ENCODE results near the gene NUMBL.

Gene NUMBL

GRCh38 chr19:40617961-40618360 is 72.5 kb downstream of the NUMBL start:
- Mint-ChIP-seq H3K9me3 (no peaks in the 10 kb centered on the region), H3K27ac (no peak overlapping the region), H3K27me3 (no peaks in the 10 kb centered on the region), H3K4me3 (no peak overlapping the region), H3K4me1 (peaks cover 34% of the 10 kb centered on the region), H3K36me3 (peaks cover 24% of the 10 kb centered on the region)
- no peak for DNase-seq
- CTCF ChIA-PET, result interaction anchor here (1.4 kb wide), 1 partner anchor 16 kb away, joined by 3 read pairs; no protein-coding TSS in a partner anchor

GRCh38 chr19:40616941-40617340 is 73.5 kb downstream of the NUMBL start:
- Mint-ChIP-seq H3K9me3 (no peaks in the 10 kb centered on the region), H3K27ac (no peak overlapping the region), H3K27me3 (no peaks in the 10 kb centered on the region), H3K4me3 (no peak overlapping the region), H3K4me1 (peaks cover 39% of the 10 kb centered on the region), H3K36me3 (peaks cover 24% of the 10 kb centered on the region)
- CTCF ChIA-PET, result interaction anchor here (2.9 kb wide), 1 partner anchor 18 kb away, joined by 23 read pairs; no protein-coding TSS in a partner anchor
- no peak for DNase-seq

GRCh38 chr19:40616178-40616577 is 74.3 kb downstream of the NUMBL start:
- no peak for DNase-seq
- no peak overlapping the region for H3K27ac Mint-ChIP-seq
- no peaks in the 10 kb centered on the region for H3K9me3 Mint-ChIP-seq
- no peak overlapping the region for H3K4me3 Mint-ChIP-seq
- H3K4me1 Mint-ChIP-seq, result peaks cover 42% of the 10 kb centered on the region
- peaks cover 21% of the 10 kb centered on the region for H3K36me3 Mint-ChIP-seq
- H3K27me3 Mint-ChIP-seq, result no peaks in the 10 kb centered on the region
- CTCF ChIA-PET, result interaction anchor here (0.9 to 2.9 kb wide), 2 partner anchors 11 to 18 kb away, joined by 3 to 23 read pairs; no protein-coding TSS in a partner anchor

Data from activated naive CD4-positive, alpha-beta T cell treated with anti-CD3 and anti-CD28 coated beads, Interleukin-2, amount 10 ng/mL, durations not matched to agents 7 days and 5 days (primary cell).